Right atrium auricular region (tissue), 2 donors: Measurements from ENCODE around the gene MAP2K2. TPM values are rescaled to one million over a fixed set of nuclear protein-coding genes. Genes with fewer than 3 reads are reported as not detected.
A peak's percentile ranks its signal among the peaks of the same experiment; 100 is the strongest.

Experiments used
- DNase-seq: peaks from one replicate; pipeline ENCODE4 v3.0.0-alpha.2; 2019; ENCODE audit warnings: low spot score
- H3K27ac ChIP-seq, 2 donors: fragments of 200-600 bp; sonication (generic); 1 replicate in 1 of 2; 2 replicates in 1 of 2; pipeline ENCODE4 v1.5.1; 2016 to 2019
- H3K27me3 ChIP-seq, 2 donors: fragments of 200-600 bp; sonication (generic); one replicate each; pipeline versions ENCODE4 v1.5.1 to v1.6.0; 2017 to 2019
- H3K36me3 ChIP-seq: fragments of 200-600 bp; sonication (generic); one replicate; pipeline ENCODE4 v1.5.1; 2016
- H3K4me1 ChIP-seq, 2 donors: fragments of 200-600 bp; sonication (generic); one replicate each; pipeline versions ENCODE4 v1.5.1 to v1.6.0; 2017 to 2019
- H3K4me3 ChIP-seq, 2 donors: fragments of 200-600 bp; sonication (generic); 1 replicate in 1 of 2; 2 replicates in 1 of 2; pipeline ENCODE4 v1.5.1; 2017 to 2019; ENCODE audit warnings: mild to moderate bottlenecking in 1 of 2, moderate library complexity in 1 of 2
- H3K9me3 ChIP-seq, 2 donors: fragments of 200-600 bp; sonication (generic); one replicate each; pipeline ENCODE4 v1.5.1; 2019
- total RNA-seq, 2 donors: library from RNA; depleted of rRNA; stranded (reverse); fragments of >200 nt; gene quantifications; one replicate each; pipeline ENCODE4 v1.1.0, GENCODE V29; 2016
- TF ChIP-seq, protein P1 (sequence below), 2 donors: fragments of 200-600 bp; sonication (generic); IDR thresholded peaks; one replicate each; pipeline ENCODE4 v1.5.1; 2019; ENCODE audit warnings: antibody characterized with exemption in 2 of 2

MAP2K2 gene
- total RNA-seq, 2 donors from 2014 or later: 82.2 to 97.4 TPM

DNA sequence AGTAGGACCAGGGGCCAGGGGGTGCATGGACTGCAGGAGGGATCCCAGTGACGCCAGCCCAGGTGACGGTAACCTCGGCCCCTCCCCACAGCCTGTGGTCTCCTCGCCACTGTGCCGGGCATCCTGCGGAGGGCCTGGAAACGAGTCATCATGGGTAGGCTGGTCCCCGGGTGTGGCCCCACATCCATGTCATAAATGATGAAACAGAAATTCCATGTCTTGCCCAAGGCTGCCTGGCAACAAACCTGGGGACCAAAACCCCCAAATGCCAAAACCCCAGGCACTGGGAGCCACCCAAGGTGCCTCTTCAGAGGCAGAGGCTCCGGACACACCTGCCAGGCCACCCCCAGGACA is 20.9 kb downstream of the MAP2K2 start:
- no peak overlapping the region for H3K27ac ChIP-seq
- H3K36me3 ChIP-seq: peaks cover 75% of the 10 kb centered on the region

DNA sequence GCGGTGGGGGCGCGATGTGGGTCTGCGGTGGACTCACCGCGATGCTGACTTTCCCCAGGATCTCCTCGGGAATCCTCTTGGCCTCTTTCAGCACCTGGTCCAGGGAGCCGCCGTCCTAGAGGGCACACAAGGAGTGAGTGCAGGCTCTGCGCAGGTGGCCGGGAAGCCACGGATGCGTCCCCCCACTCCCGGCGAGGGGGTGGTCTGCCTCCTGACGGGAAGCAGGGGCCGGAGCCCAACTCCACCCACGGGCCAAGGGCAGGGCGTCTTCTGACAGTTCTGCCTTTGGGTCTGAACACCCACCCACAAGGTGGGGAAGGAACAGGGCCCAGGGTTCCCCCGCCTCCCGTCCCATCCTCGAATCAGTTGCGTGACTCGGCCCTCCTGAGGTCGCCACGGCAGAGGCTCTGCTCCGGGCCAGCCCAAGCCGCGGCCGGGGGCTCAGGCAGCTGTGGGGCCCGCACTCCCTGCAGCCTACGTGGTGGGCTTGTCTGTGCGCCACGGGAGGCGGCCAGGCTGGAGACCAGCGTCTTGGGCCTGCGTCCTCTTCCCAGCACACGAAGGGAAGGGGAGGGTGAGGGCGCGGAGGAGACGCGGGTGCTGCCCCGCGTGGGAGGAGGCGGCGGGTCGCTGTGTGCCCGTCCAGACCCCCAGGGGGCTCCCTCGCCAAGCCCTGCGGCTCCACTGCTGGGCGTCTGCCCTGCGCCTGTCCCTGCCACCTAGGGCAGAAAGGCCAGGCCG is 21.4 kb downstream of the MAP2K2 start:
- Histone ChIP-seq H3K9me3 (no peaks in the 10 kb centered on the region), H3K27me3 (no peaks in the 10 kb centered on the region), H3K4me3 (no peak overlapping the region), H3K36me3 (peaks cover 70% of the 10 kb centered on the region), H3K27ac (no peak overlapping the region), H3K4me1 (peaks cover 0 to 15% of the 10 kb centered on the region in 2 donors)
- no peak for DNase-seq
- TF ChIP-seq, protein P1, sequence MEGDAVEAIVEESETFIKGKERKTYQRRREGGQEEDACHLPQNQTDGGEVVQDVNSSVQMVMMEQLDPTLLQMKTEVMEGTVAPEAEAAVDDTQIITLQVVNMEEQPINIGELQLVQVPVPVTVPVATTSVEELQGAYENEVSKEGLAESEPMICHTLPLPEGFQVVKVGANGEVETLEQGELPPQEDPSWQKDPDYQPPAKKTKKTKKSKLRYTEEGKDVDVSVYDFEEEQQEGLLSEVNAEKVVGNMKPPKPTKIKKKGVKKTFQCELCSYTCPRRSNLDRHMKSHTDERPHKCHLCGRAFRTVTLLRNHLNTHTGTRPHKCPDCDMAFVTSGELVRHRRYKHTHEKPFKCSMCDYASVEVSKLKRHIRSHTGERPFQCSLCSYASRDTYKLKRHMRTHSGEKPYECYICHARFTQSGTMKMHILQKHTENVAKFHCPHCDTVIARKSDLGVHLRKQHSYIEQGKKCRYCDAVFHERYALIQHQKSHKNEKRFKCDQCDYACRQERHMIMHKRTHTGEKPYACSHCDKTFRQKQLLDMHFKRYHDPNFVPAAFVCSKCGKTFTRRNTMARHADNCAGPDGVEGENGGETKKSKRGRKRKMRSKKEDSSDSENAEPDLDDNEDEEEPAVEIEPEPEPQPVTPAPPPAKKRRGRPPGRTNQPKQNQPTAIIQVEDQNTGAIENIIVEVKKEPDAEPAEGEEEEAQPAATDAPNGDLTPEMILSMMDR (IDR thresholded peaks at IDR 0.05): no peak

More for the DNA sequence above, 20.9 kb downstream of the MAP2K2 start:
- H3K9me3 ChIP-seq: no peaks in the 10 kb centered on the region
- DNase-seq: no peak
- TF ChIP-seq, protein P1 (IDR thresholded peaks at IDR 0.05): no peak
- H3K4me1 ChIP-seq: peaks cover 0 to 10% of the 10 kb centered on the region in 2 donors
- H3K27me3 ChIP-seq: no peaks in the 10 kb centered on the region
- no peak overlapping the region for H3K4me3 ChIP-seq

DNA sequence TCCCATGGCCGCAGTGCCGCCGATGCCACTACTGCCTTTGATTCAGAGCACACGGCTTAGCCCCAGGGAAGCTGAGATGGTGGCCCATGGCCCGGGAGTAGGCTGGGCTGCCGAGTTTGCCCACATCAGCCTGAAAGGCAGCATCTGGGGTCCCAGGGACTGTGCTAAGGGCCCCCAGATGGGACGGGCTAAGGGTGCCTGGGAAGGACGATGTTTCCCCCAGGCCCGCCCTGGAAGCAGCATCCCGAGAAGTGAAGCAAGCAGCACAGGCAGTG is 22.5 kb downstream of the MAP2K2 start:
- Histone ChIP-seq H3K9me3 (no peaks in the 10 kb centered on the region), H3K36me3 (peaks cover 65% of the 10 kb centered on the region), H3K4me3 (no peak overlapping the region), H3K4me1 (peaks cover 0 to 23% of the 10 kb centered on the region in 2 donors), H3K27ac (no peak overlapping the region), H3K27me3 (no peaks in the 10 kb centered on the region)
- no peak for DNase-seq
- TF ChIP-seq, protein P1 (IDR thresholded peaks at IDR 0.05): no peak

DNA sequence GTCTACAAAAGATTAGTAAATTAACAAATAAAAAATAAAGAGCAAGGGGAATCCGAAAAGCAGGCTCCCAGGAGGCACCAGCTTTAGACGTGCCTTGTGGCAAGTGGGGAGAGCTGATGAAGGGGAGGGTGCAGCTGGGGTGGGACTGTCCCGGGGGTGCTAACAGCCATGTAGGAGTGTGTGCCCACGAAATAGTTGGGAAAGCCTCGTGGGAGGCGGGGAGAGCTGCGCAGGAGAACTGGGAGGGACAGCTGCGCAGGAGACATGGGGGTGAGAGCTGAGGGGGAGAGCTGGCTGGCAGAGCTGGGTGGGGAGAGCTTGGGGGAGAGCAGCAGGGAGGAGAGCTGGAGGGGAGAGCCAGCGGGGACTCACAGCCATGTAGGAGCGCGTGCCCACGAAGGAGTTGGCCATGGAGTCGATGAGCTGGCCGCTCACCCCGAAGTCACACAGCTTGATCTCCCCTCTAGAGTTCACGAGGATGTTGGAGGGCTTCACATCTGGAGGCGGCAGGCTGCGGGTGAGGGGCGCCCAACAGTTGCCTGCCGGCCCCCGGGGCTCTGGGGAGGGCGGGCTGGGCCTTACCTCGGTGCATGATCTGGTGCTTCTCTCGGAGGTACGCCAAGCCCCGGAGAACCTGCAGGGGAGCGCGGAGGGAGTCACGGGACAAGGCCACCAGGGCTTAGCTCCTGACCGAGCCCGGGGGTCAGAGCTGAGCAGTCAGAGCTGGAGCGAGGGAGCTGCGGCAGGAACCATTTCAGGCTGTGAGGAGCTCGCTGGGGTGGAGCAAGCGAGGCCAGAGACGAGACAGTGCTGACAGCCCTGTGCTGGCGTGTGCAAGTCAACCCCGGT is 23.1 kb downstream of the MAP2K2 start:
- DNase-seq: no peak
- Histone ChIP-seq H3K9me3 (no peaks in the 10 kb centered on the region), H3K36me3 (peaks cover 59% of the 10 kb centered on the region), H3K4me1 (peaks cover 0 to 25% of the 10 kb centered on the region in 2 donors), H3K4me3 (no peak overlapping the region), H3K27me3 (no peaks in the 10 kb centered on the region), H3K27ac (no peak overlapping the region)
- TF ChIP-seq, protein P1 (IDR thresholded peaks at IDR 0.05): no peak

DNA sequence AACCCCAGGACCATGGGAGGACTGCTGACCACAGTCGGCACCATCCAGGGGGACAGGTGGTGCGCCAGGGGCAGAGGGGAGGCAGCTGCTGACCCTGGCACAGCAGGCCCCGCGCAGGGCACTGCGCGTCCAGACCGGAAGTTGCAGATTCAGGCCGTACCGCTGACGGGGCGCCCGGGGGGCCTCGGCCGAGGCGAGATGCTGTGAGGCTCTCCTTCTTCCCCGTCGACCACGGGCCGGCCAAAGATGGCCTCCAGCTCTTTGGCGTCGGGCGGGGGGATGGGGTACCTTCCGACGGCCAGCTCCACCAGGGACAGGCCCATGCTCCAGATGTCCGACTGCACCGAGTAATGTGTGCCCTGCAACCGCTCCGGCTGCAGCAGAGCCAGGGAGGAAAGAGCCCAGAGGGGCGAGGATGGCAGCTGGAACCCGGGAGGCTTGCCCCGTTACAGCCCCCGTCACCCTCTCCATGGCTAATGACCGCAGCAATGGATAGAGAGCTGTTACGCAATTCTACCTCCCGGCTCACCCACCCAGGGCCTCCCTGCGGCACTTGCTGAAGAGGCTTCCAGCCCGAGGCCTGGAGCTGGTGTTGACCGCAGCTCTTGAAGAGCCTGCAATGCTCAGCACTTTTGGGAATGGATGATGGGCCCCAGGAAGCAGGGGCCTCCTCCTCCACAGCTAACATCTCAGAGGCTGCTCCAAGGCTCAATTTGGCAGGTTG is 24.7 kb downstream of the MAP2K2 start:
- Histone ChIP-seq H3K9me3 (no peaks in the 10 kb centered on the region), H3K4me3 (no peak overlapping the region), H3K4me1 (peaks cover 0 to 25% of the 10 kb centered on the region in 2 donors), H3K36me3 (peaks cover 55% of the 10 kb centered on the region), H3K27me3 (no peaks in the 10 kb centered on the region), H3K27ac (peak overlapping the region in 1 of 2 donors; percentile 73)
- TF ChIP-seq, protein P1 (IDR thresholded peaks at IDR 0.05): no peak
- no peak for DNase-seq
